ENCODE measurements around the gene CORO2A. TPM values are rescaled to one million over a fixed set of nuclear protein-coding genes. Genes with fewer than 3 reads are reported as not detected.
A peak's percentile ranks its signal among the peaks of the same experiment; 100 is the strongest.

Gene CORO2A, protein sequence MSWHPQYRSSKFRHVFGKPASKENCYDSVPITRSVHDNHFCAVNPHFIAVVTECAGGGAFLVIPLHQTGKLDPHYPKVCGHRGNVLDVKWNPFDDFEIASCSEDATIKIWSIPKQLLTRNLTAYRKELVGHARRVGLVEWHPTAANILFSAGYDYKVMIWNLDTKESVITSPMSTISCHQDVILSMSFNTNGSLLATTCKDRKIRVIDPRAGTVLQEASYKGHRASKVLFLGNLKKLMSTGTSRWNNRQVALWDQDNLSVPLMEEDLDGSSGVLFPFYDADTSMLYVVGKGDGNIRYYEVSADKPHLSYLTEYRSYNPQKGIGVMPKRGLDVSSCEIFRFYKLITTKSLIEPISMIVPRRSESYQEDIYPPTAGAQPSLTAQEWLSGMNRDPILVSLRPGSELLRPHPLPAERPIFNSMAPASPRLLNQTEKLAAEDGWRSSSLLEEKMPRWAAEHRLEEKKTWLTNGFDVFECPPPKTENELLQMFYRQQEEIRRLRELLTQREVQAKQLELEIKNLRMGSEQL
- total RNA-seq = 17.4 TPM

DNA sequence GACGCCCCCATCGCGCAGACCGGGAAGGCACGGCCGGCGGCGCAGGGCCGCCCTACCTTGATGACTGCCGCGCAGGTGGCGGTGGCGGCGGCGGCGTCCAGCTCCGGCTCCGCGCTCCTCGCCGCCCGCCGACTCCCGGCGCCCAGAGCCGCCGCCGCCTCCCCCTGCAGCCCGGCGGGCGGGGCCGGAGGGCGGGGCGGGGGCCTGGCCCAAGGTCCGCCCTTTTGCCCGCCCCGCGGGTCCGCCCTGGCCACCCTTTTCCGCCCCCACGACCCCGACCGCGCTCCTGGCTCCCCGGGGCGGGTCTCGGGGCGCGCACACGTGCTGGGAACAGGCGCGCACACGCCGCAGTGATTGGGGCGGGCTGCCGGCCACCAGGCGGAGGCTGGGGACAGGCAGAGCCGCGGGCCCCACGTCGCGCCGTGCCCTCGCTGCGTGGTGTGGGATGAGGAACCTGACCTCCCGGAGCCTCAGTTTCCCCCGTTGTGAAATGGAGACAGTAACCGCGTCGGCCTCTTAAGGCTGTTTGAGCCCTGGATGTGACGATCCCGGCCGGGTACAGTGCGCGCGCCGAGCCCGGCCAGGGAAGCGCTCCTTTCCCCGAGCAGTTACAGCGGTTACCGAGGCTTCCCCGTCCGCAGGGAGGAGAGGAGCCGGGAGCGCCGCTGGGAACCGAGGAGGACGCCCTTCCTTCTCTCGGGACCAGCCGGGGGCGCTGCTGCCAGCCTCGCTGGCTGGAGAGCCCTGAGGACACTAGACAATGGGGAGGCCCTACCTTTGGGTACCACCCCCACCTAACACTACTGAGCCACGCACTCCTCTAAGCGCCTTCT lies at the start of gene CORO2A:
Gene CORO2A, minus strand, starts transcription at position 135 of the 833 bp plus-strand sequence. CDS start 34,977 bp downstream, outside the sequence.
- peak within 1 kb of the TSS; percentile 65 for H3K27ac ChIP-seq
- H3K27me3 ChIP-seq = no peaks in the 10 kb centered on the region
- H3K4me3 ChIP-seq = peak within 1 kb of the TSS; percentile 59 to 69
- DNase-seq (ENCODE audit: extremely low spot score in 2 of 2) = no peak
- no peaks in the 10 kb centered on the region for H3K4me1 ChIP-seq
- H3K9me3 ChIP-seq = no peaks in the 10 kb centered on the region
- H3K36me3 ChIP-seq = no peaks in the 10 kb centered on the region
- intact Hi-C loops (cut with DNase I) = no loop called here
- TF ChIP-seq POLR2AphosphoS5 (IDR thresholded peaks at IDR 0.05; ENCODE audit: insufficient read depth in 1 of 2, low read depth in 1 of 2) (peak in 1 of 2 donors; percentile 68), POLR2A (IDR thresholded peaks at IDR 0.05) (no peak)
- TF ChIP-seq, protein P1, sequence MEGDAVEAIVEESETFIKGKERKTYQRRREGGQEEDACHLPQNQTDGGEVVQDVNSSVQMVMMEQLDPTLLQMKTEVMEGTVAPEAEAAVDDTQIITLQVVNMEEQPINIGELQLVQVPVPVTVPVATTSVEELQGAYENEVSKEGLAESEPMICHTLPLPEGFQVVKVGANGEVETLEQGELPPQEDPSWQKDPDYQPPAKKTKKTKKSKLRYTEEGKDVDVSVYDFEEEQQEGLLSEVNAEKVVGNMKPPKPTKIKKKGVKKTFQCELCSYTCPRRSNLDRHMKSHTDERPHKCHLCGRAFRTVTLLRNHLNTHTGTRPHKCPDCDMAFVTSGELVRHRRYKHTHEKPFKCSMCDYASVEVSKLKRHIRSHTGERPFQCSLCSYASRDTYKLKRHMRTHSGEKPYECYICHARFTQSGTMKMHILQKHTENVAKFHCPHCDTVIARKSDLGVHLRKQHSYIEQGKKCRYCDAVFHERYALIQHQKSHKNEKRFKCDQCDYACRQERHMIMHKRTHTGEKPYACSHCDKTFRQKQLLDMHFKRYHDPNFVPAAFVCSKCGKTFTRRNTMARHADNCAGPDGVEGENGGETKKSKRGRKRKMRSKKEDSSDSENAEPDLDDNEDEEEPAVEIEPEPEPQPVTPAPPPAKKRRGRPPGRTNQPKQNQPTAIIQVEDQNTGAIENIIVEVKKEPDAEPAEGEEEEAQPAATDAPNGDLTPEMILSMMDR (IDR thresholded peaks at IDR 0.05) = peak in 1 of 3 experiments; percentile 26

DNA sequence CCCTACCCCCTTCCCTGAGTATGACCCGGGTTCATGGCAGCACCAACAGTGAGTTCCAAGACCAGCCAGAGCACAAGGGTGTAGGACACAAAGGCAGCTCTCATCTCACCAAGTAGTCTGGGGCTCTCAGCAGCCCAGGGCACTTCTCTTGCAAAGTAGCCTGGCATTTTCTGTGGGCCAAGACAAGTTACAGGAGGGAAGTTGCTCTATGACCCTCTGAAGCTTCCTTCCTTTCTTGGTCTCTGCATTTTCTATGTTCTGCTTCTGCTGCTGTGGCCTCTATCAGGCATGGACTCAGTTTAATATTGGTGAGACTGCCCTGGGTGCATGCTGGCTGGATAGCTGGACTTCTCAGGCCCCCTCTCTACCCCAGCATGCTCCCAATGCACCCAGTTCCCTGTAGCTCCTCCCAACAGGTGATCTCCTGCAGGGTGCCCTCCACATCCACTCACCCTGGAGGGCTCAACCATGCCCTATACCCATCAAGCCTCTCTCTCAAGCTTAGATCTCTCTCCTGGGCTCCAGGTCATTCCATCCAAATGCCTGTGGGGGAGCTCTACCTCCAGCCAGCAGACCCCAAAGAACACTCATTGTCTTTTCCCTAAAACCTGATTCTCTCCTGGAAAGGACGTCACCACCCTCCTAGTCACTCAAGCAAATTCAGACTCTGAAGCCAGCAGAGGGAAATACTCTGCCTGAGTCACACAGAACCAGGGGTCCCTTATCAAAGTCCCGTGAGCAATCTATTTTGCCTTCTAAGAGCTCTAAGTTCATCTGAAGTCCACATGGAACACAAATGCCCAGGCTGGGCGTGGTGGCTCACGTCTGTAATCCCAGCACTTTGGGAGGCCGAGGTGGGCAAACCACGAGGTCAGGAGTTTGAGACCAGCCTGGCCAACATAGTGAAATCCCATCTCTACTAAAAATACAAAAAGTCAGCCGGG lies 49.2 kb upstream of the CORO2A start:
- TF ChIP-seq POLR2A (IDR thresholded peaks at IDR 0.05) (no peak), POLR2AphosphoS5 (IDR thresholded peaks at IDR 0.05; ENCODE audit: insufficient read depth in 1 of 2, low read depth in 1 of 2) (no peak)
- TF ChIP-seq, protein P1 (IDR thresholded peaks at IDR 0.05) = no peak
- intact Hi-C loops (cut with DNase I) = no loop called here
- Histone ChIP-seq H3K36me3 (peaks cover 0 to 5% of the 10 kb centered on the region in 2 donors), H3K27ac (no peak overlapping the region), H3K9me3 (no peaks in the 10 kb centered on the region), H3K4me1 (no peaks in the 10 kb centered on the region), H3K27me3 (no peaks in the 10 kb centered on the region), H3K4me3 (no peak overlapping the region)
- no peak for DNase-seq (ENCODE audit: extremely low spot score in 2 of 2)

DNA sequence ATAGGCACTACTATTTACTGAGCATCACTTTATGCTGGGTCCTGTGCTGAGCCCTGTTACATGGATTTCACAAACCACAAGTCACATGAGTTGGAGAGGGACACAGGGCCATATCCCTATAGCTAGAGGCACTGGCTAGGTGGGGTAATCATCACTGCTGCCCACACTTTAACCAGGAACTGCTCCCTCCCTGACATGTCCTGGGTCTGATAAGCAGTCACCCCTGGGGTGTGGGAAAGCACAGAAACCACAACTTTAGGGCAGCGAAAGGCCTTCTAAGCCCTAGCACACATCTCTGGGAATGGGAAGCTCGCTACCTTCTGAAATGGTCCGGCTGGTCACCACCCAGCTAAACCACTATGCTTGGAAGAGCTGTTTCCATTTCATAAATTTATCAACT lies 48.0 kb upstream of the CORO2A start:
- DNase-seq (ENCODE audit: extremely low spot score in 2 of 2) = no peak
- no peaks in the 10 kb centered on the region for H3K4me1 ChIP-seq
- H3K27me3 ChIP-seq = no peaks in the 10 kb centered on the region
- TF ChIP-seq POLR2AphosphoS5 (IDR thresholded peaks at IDR 0.05; ENCODE audit: insufficient read depth in 1 of 2, low read depth in 1 of 2) = no peak
- TF ChIP-seq, protein P1 (IDR thresholded peaks at IDR 0.05) = no peak
- TF ChIP-seq POLR2A (IDR thresholded peaks at IDR 0.05) = no peak
- H3K9me3 ChIP-seq = no peaks in the 10 kb centered on the region
- H3K27ac ChIP-seq = no peak overlapping the region
- no peak overlapping the region for H3K4me3 ChIP-seq
- intact Hi-C loops (cut with DNase I) = no loop called here
- peaks cover 0 to 5% of the 10 kb centered on the region in 2 donors for H3K36me3 ChIP-seq

DNA sequence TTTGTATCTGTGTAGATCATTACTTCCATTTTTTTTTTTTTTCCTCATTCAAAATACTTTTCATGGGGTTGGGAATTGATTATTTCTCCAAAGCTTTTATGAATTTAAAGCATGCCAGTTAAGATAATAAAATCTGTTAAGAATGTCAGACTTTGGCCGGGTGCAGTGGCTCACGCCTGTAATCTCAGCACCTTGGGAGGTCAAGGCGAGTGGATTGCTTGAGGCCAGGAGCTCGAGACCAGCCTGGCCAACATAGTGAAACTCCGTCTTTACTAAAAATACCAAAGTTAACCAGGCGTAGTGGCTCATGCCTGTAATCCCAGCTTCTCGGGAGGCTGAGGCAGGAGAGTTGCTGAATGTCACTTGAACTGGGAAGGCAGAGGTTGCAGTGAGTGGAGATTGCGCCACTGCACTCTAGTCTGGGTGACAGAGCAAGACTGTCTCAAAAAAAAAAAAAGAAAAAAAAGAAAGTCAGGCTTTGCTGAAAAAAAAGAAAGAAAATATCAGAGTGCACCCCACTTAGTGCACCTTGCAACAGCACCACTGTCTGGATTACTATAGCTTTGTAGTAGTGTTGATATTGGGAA lies 44.6 kb upstream of the CORO2A start:
- TF ChIP-seq POLR2A (IDR thresholded peaks at IDR 0.05) (no peak), POLR2AphosphoS5 (IDR thresholded peaks at IDR 0.05; ENCODE audit: insufficient read depth in 1 of 2, low read depth in 1 of 2) (no peak)
- TF ChIP-seq, protein P1 (IDR thresholded peaks at IDR 0.05) = no peak
- intact Hi-C loops (cut with DNase I) = no loop called here

More for the DNA sequence above, 44.6 kb upstream of the CORO2A start:
- Histone ChIP-seq H3K4me3 (no peak overlapping the region), H3K27ac (no peak overlapping the region), H3K9me3 (no peaks in the 10 kb centered on the region), H3K36me3 (peaks cover 0 to 15% of the 10 kb centered on the region in 2 donors), H3K27me3 (no peaks in the 10 kb centered on the region), H3K4me1 (no peaks in the 10 kb centered on the region)
- DNase-seq (ENCODE audit: extremely low spot score in 2 of 2) = no peak

Data from vagina (tissue), 2 donors.